ENCODE results near the gene MEX3B. TPM values are rescaled to one million over a fixed set of nuclear protein-coding genes. Genes with fewer than 3 reads are reported as not detected.

Gene MEX3B
- 1 to 10 TPM; 2.4 to 8.1 (median 3.9) TPM for total RNA-seq
- polyA plus RNA-seq = 1 to 10 TPM; 5.2 to 7.6 TPM
- long read RNA-seq, donor 1, full-length matches to known transcripts = 7 of 7 reads
- long read RNA-seq, donor 1, partial matches to known transcripts = 0 of 7 reads
- long read RNA-seq, donor 1, other reads (novel, unspliced or antisense) = 0 of 7 reads
- long read RNA-seq, donor 2, full-length matches to known transcripts = 18 of 18 reads
- long read RNA-seq, donor 2, partial matches to known transcripts = 0 of 18 reads
- long read RNA-seq, donor 2, other reads (novel, unspliced or antisense) = 0 of 18 reads
- long read RNA-seq, donor 3, partial matches to known transcripts = 0 of 4 reads
- long read RNA-seq, donor 3, other reads (novel, unspliced or antisense) = 0 of 4 reads

DNA sequence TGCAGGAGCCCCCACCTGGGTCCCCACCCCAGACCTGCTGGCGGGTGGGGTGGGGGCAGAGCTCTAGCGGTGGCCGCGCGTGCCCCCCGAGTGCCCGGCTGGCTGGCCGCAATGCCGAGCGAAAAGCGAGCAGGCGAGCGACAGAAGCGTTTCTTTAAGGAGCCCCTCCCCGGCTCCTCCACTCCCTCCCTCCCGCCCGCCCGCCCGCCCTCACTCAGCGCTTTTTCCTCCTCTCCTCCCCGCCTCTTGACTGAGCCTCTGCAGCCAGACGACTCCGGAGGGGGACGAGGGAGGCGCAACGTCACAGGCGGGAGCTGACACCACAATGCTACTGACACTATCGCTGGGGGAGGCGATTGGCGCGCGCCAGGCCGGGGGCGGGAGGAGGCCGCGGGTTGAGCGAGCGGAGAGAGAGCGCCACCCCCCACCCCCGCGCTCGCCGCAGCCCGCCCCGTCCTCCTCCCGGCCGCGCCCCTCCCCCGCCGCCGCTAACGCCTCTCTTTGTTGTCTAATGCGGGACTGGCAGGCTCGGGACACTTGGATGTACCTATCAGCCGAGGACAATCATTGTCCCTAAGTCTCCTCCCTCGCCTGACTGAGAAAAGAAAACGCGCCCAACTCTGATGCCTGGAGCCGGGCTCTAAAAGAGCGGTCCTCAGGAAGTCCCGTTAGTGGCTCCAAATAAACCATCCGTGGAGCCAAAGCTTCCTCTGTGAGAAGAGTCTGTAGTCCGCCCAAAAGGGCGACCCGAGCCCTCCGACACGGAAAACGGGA lies at the start of gene MEX3B:
MEX3B (minus strand) TSS at position 127 of the 774 bp plus-strand sequence. CDS start 313 bp downstream, outside the sequence.
- WGBS, 3 donors = 0 to 1% (median 1%) methylated on average over 20 to 68 of the region's 68 CpGs
- intact Hi-C loops (cut with DNase I) = no loop called here
- TF ChIP-seq, protein P1, sequence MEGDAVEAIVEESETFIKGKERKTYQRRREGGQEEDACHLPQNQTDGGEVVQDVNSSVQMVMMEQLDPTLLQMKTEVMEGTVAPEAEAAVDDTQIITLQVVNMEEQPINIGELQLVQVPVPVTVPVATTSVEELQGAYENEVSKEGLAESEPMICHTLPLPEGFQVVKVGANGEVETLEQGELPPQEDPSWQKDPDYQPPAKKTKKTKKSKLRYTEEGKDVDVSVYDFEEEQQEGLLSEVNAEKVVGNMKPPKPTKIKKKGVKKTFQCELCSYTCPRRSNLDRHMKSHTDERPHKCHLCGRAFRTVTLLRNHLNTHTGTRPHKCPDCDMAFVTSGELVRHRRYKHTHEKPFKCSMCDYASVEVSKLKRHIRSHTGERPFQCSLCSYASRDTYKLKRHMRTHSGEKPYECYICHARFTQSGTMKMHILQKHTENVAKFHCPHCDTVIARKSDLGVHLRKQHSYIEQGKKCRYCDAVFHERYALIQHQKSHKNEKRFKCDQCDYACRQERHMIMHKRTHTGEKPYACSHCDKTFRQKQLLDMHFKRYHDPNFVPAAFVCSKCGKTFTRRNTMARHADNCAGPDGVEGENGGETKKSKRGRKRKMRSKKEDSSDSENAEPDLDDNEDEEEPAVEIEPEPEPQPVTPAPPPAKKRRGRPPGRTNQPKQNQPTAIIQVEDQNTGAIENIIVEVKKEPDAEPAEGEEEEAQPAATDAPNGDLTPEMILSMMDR (IDR thresholded peaks at IDR 0.05) = no peak
- no peak for TF ChIP-seq EP300 (IDR thresholded peaks at IDR 0.05)
- TF ChIP-seq POLR2A (IDR thresholded peaks at IDR 0.05) = no peak
- Histone ChIP-seq H3K27me3 (no peaks in the 10 kb centered on the region), H3K4me3 (peak within 1 kb of the TSS; percentile 78), H3K4me1 (ENCODE audit: insufficient read depth) (peaks cover 10% of the 10 kb centered on the region), H3K27ac (peak within 1 kb of the TSS; percentile 90 to 91), H3K36me3 (no peaks in the 10 kb centered on the region), H3K9me3 (no peaks in the 10 kb centered on the region)
- DNase-seq = peak; percentile 89 to 96 (median 93)

- TF ChIP-seq, protein P1 (IDR thresholded peaks at IDR 0.05) = no peak
- no peak for TF ChIP-seq POLR2A (IDR thresholded peaks at IDR 0.05)
- Histone ChIP-seq H3K9me3 (no peaks in the 10 kb centered on the region), H3K27me3 (no peaks in the 10 kb centered on the region), H3K4me1 (ENCODE audit: insufficient read depth) (no peaks in the 10 kb centered on the region), H3K27ac (no peak overlapping the region), H3K36me3 (no peaks in the 10 kb centered on the region), H3K4me3 (no peak overlapping the region)
- DNase-seq = no peak
- WGBS, 3 donors = 85 to 91% (median 89%) methylated on average over 13 of the region's 13 CpGs
- intact Hi-C loops (cut with DNase I) = no loop called here
Observed at GRCh38 chr15:82093774-82094211, 48.0 kb upstream of the MEX3B start.

DNA sequence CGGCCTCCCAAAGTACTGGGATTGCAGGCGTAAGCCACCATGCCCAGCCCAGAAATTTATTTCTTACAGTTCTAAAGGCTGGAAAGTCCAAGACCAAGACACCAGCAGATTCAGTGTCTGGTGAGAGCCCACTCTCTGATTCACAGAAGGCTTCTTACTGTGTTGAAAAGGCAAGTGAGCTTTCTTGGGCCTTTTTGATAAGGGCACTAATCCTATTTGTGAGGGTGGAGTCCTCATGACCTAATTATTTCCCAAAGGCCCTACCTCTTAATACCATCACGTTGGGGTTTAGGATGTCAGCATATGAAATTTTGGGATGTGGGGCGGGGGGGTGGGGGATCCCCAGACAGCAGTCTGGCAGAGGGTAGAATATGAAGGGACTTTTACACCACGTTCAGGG lies 47.5 kb upstream of the MEX3B start:
- H3K4me3 ChIP-seq = no peak overlapping the region
- TF ChIP-seq, protein P1 (IDR thresholded peaks at IDR 0.05) = no peak
- TF ChIP-seq POLR2A (IDR thresholded peaks at IDR 0.05) = no peak
- TF ChIP-seq EP300 (IDR thresholded peaks at IDR 0.05) = no peak
- 85 to 91% (median 87%) methylated on average over 5 of the region's 5 CpGs for WGBS, 3 donors
- intact Hi-C loops (cut with DNase I) = no loop called here
- no peaks in the 10 kb centered on the region for H3K27me3 ChIP-seq
- DNase-seq = no peak
- no peaks in the 10 kb centered on the region for H3K9me3 ChIP-seq
- no peaks in the 10 kb centered on the region for H3K4me1 ChIP-seq (ENCODE audit: insufficient read depth)
- no peaks in the 10 kb centered on the region for H3K36me3 ChIP-seq
- H3K27ac ChIP-seq = no peak overlapping the region

DNA sequence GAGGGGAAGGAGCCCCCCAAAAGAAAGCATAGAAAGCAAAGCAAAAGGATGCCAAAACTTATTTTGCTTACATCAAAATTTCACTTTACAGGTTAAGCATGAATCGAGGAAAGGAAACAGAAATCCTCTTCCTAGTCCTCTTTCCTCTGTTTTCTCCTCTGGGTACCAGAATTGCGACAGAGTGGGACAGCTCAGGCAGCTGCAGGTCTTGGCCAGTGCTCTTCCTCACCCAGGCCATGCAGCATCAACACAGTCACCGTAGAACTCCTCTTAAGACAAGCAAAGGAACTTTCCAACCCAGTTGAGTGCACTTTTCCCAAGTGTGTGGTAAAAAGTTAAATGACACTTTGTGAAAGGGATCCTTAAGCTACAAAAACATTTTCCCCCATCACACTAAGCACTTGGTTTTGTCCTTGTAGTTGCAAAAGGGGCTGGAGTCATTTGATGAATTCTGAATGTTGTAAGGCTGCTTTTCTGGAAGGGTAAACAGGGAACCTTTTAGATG lies 45.9 kb upstream of the MEX3B start:
- H3K36me3 ChIP-seq = no peaks in the 10 kb centered on the region
- DNase-seq = no peak
- H3K27ac ChIP-seq = no peak overlapping the region
- WGBS, 3 donors = 62 to 79% (median 76%) methylated on average over 3 of the region's 3 CpGs
- H3K4me3 ChIP-seq = no peak overlapping the region
- no peaks in the 10 kb centered on the region for H3K9me3 ChIP-seq
- intact Hi-C loops (cut with DNase I) = no loop called here
- TF ChIP-seq, protein P1 (IDR thresholded peaks at IDR 0.05) = no peak
- no peak for TF ChIP-seq EP300 (IDR thresholded peaks at IDR 0.05)
- no peak for TF ChIP-seq POLR2A (IDR thresholded peaks at IDR 0.05)
- no peaks in the 10 kb centered on the region for H3K4me1 ChIP-seq (ENCODE audit: insufficient read depth)
- H3K27me3 ChIP-seq = no peaks in the 10 kb centered on the region
